Tibial nerve (tissue), 4 donors: ENCODE data around the gene SMIM8. TPM values are rescaled to one million over a fixed set of nuclear protein-coding genes. Genes with fewer than 3 reads are reported as not detected.
"Not testable (repeated sequence)": the region's sequence is repeated elsewhere in the genome, so short reads cannot be mapped to it uniquely, and the experiment has no call there.

Source experiments
- DNase-seq, 2 donors: peaks; one replicate each; pipeline ENCODE4 v3.0.0-alpha.2; 2019; ENCODE audit warnings: low spot score in 2 of 2
- H3K27ac ChIP-seq, 4 donors: fragments of 200-600 bp; sonication (generic) in 3 of 4; one replicate each; pipeline ENCODE4 v1.5.1; 2017 to 2019; ENCODE audit warnings: mild to moderate bottlenecking in 1 of 4
- H3K27me3 ChIP-seq, 2 donors: fragments of 200-600 bp; sonication (generic) in 1 of 2; one replicate each; pipeline versions ENCODE4 v1.5.1 to v1.6.0; 2017 to 2019
- H3K36me3 ChIP-seq, 3 donors: fragments of 200-600 bp; sonication (generic); one replicate each; pipeline ENCODE4 v1.5.1; 2018 to 2019
- H3K4me1 ChIP-seq, 4 donors: fragments of 200-600 bp; sonication (generic) in 3 of 4; one replicate each; pipeline ENCODE4 v1.5.1; 2017 to 2019
- H3K4me3 ChIP-seq, 4 donors: fragments of 200-600 bp; sonication (generic) in 3 of 4; one replicate each; pipeline ENCODE4 v1.5.1; 2017 to 2019; ENCODE audit warnings: mild to moderate bottlenecking in 1 of 4, moderate library complexity in 1 of 4
- H3K9me3 ChIP-seq, 4 donors: fragments of 200-600 bp; sonication (generic) in 3 of 4; one replicate each; pipeline ENCODE4 v1.5.1; 2017 to 2019
- EP300 ChIP-seq, 2 donors: sonication (generic); formaldehyde crosslinking; IDR thresholded peaks; one replicate each; pipeline ENCODE4 v1.6.1; 2017; ENCODE audit warnings: antibody characterized with exemption in 2 of 2, mild to moderate bottlenecking in 1 of 2
- POLR2A ChIP-seq, 2 donors: fragments of 450-650 bp; IDR thresholded peaks; one replicate each; pipeline ENCODE4 v1.6.1; 2017; ENCODE audit warnings: antibody characterized with exemption in 2 of 2, mild to moderate bottlenecking in 2 of 2, moderate library complexity in 2 of 2
- WGBS, 2 donors: methylation state at CpG; one replicate each; pipeline ENCODE4 v1.1.5; 2018; 5-methylcytosine and 5-hydroxymethylcytosine counted together
- total RNA-seq, 4 donors: library from RNA; depleted of rRNA; stranded (reverse); fragments of >200 nt; gene quantifications; one replicate each; pipeline ENCODE4 v1.1.0, GENCODE V29; 2016
- TF ChIP-seq, protein P1 (sequence below), 5 experiments: fragments of 200-600 bp in 3 of 5; fragments of 450-650 bp in 2 of 5; sonication (generic) in 3 of 5; IDR thresholded peaks; one replicate each; pipeline ENCODE4 v1.5.1; 2016 to 2019; ENCODE audit warnings: antibody characterized with exemption in 5 of 5, mild to moderate bottlenecking in 3 of 5, moderate library complexity in 2 of 5

SMIM8 gene
- total RNA-seq, 4 donors from 2014 or later = 10.0 to 25.1 (median 11.9) TPM

DNA sequence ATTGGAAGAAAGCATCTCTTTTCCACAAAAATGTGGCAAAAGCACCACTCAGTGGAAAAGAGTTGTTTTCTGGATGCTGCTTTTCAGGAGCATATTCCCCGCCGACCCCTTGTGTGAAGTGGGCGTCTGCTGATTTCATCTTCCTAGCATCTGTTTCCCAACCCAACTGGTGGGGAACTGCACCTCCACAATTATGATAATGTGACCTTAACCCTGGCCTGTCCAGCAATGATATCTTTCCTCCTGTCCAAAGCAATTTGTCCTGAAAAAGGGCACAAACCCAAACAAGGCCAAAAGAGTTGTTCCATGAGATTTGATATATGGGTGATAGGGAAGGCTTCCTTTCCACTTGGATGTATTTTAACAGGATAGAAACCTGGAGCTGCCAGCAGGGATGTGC, 7.3 kb upstream of the SMIM8 start:
- no peak for DNase-seq
- no peaks in the 10 kb centered on the region for H3K36me3 ChIP-seq
- no peaks in the 10 kb centered on the region for H3K9me3 ChIP-seq
- TF ChIP-seq POLR2A (IDR thresholded peaks at IDR 0.05) (no peak), EP300 (IDR thresholded peaks at IDR 0.05) (no peak)
- TF ChIP-seq, protein P1, sequence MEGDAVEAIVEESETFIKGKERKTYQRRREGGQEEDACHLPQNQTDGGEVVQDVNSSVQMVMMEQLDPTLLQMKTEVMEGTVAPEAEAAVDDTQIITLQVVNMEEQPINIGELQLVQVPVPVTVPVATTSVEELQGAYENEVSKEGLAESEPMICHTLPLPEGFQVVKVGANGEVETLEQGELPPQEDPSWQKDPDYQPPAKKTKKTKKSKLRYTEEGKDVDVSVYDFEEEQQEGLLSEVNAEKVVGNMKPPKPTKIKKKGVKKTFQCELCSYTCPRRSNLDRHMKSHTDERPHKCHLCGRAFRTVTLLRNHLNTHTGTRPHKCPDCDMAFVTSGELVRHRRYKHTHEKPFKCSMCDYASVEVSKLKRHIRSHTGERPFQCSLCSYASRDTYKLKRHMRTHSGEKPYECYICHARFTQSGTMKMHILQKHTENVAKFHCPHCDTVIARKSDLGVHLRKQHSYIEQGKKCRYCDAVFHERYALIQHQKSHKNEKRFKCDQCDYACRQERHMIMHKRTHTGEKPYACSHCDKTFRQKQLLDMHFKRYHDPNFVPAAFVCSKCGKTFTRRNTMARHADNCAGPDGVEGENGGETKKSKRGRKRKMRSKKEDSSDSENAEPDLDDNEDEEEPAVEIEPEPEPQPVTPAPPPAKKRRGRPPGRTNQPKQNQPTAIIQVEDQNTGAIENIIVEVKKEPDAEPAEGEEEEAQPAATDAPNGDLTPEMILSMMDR (IDR thresholded peaks at IDR 0.05) = no peak
- no peak overlapping the region for H3K4me3 ChIP-seq
- no peak overlapping the region for H3K27ac ChIP-seq
- 85 to 89% methylated on average over 3 of the region's 3 CpGs for WGBS, 2 donors
- H3K27me3 ChIP-seq = no peaks in the 10 kb centered on the region
- H3K4me1 ChIP-seq = no peaks in the 10 kb centered on the region

DNA sequence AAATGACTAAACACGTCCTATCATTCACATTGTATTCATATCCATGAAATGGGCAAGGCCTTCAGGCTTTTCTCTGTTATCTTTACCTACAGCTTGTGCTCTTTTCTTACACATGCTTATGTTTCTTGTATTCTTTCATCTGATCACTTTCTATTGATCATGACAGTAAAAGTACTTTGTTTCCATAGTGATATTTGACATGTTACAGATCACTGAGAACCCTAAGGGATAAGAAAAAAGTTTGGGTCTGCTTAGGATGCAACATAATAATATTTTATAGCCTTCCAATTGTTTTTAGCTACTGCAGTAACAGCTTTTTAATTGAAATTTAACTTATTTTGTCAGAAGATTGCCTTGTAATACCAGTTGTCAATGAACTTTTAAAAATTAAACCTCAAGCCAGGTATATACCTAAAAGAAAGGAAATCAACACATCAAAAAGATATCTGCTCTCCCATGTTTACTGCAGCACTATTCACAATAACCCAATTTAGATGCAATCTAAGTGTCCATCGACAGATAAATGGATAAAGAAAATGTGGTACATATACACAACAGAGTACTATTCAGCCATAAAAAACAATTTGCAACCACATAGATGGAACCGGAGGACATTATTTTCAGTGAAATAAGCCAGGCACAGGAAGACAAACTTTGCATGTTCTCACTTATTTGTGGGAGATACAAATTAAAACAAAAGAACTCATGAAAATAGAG, 3.0 kb upstream of the SMIM8 start:
- H3K36me3 ChIP-seq = no peaks in the 10 kb centered on the region
- no peak for DNase-seq
- 82 to 90% methylated on average over 3 of the region's 3 CpGs for WGBS, 2 donors

DNA sequence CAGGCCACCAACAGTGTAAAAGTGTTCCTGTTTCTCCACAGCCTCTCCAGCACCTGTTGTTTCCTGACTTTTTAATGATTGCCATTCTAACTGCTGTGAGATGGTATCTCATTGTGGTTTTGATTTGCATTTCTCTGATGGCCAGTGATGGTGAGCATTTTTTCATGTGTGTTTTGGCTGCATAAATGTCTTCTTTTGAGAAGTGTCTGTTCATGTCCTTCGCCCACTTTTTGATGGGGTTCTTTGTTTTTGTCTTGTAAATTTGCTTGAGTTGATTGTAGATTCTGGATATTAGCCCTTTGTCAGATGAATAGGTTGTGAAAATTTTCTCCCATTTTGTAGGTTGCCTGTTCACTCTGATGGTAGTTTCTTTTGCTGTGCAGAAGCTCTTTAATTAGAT, 1.5 kb downstream of the SMIM8 start:
- 100% methylated on average over 1 of the region's 1 CpG for WGBS, 2 donors
- not testable (repeated sequence) for H3K9me3 ChIP-seq, DNase-seq, H3K27ac ChIP-seq, H3K36me3 ChIP-seq, H3K4me3 ChIP-seq, H3K27me3 ChIP-seq
- H3K4me1 ChIP-seq = peaks cover 0 to 13% (median 2%) of the 10 kb centered on the region in 4 donors

More for the DNA sequence above, 3.0 kb upstream of the SMIM8 start:
- Histone ChIP-seq H3K27me3 (no peaks in the 10 kb centered on the region), H3K27ac (no peak overlapping the region), H3K4me3 (no peak overlapping the region), H3K9me3 (no peaks in the 10 kb centered on the region), H3K4me1 (peaks cover 0 to 13% (median 2%) of the 10 kb centered on the region in 4 donors)
- TF ChIP-seq, protein P1 (IDR thresholded peaks at IDR 0.05) = no peak
- TF ChIP-seq POLR2A (IDR thresholded peaks at IDR 0.05) (no peak), EP300 (IDR thresholded peaks at IDR 0.05) (no peak)

DNA sequence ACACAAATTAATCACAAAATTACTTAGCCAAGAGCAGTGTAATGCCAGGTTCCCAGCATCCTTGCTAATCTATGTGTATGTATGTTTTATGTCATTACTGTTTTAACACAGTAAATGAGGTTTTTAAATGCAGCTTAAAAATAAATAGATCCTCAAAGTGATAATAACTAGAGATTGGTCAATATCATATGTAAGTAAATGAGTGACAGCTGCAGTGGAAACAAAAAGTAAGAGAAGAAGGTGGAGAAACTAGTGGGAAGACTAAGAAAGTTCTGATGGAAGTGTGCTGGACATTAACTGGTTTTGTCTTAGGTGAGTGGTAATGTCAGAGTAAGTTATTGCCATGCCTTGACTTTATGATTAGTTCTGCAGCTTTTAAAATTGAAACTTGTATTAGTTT, 8.6 kb downstream of the SMIM8 start:
- Histone ChIP-seq H3K4me1 (peaks cover 0 to 16% (median 0%) of the 10 kb centered on the region in 4 donors), H3K36me3 (no peaks in the 10 kb centered on the region), H3K9me3 (peaks cover 0 to 4% (median 0%) of the 10 kb centered on the region in 4 donors), H3K4me3 (no peak overlapping the region), H3K27ac (no peak overlapping the region), H3K27me3 (no peaks in the 10 kb centered on the region)
- no peak for DNase-seq
- TF ChIP-seq EP300 (IDR thresholded peaks at IDR 0.05) = no peak

DNA sequence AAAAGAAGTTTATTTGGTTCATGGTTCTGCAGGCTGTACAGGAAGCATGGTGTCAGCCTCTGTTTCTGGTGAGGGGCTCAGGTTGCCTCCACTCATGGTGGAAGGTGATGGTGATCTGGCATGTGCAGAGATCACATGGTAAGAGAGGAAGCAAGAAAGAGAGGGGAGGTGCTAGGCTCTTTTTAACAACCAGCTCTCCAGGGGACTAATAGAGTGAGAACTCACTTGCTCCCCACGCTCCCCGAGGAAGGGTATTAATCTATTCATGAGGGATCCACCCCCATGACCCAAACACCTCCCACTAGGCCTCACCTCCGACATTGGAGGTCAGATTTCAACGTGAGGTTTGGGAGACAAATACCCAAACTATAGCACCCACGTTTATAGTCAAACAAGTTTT, 10.6 kb downstream of the SMIM8 start:
- TF ChIP-seq, protein P1 (IDR thresholded peaks at IDR 0.05) = no peak
- TF ChIP-seq EP300 (IDR thresholded peaks at IDR 0.05) = no peak
- TF ChIP-seq POLR2A (IDR thresholded peaks at IDR 0.05) = no peak
- WGBS, 2 donors = 47 to 48% methylated on average over 5 of the region's 5 CpGs
- H3K27me3 ChIP-seq = no peaks in the 10 kb centered on the region
- DNase-seq = no peak
- no peak overlapping the region for H3K4me3 ChIP-seq
- no peaks in the 10 kb centered on the region for H3K36me3 ChIP-seq
- H3K4me1 ChIP-seq = peaks cover 0 to 16% (median 0%) of the 10 kb centered on the region in 4 donors
- H3K9me3 ChIP-seq = no peaks in the 10 kb centered on the region
- no peak overlapping the region for H3K27ac ChIP-seq

DNA sequence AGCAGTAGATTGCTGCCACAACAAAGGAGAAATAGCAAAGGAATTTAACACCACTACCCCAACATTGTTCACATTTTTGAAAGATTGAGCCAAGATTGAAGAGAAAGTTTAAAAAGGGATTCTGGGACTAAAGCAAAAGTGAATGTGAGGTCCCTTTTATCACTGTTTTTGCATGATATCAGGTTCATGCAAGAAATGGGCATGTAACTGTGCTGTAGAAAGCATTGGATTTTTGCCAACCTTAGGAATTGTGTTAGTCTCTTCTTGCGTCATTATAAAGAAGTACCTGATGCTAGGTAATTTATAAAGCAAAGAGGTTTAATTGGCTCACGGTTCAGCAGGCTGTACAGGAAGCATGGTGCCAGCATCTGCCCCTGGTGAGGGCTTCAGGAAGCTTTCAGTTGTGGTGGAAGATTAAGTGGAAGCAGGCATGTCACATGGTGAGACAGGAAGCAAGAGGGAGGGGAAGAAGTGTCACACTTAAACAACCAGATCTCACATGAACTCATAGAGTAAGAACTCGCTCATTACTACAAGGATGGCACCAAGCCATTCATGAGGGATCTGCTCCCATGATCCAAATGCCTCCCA, 11.3 kb downstream of the SMIM8 start:
- Histone ChIP-seq H3K27me3 (no peaks in the 10 kb centered on the region), H3K9me3 (no peaks in the 10 kb centered on the region), H3K4me1 (peaks cover 0 to 16% (median 0%) of the 10 kb centered on the region in 4 donors), H3K4me3 (no peak overlapping the region), H3K27ac (no peak overlapping the region), H3K36me3 (no peaks in the 10 kb centered on the region)
- no peak for TF ChIP-seq POLR2A (IDR thresholded peaks at IDR 0.05)
- TF ChIP-seq, protein P1 (IDR thresholded peaks at IDR 0.05) = no peak
- no peak for TF ChIP-seq EP300 (IDR thresholded peaks at IDR 0.05)
- 53 to 64% methylated on average over 3 of the region's 3 CpGs for WGBS, 2 donors
- no peak for DNase-seq
